GM19468 (cell line): ENCODE measurements around the gene MDM4.
A peak's percentile ranks its signal among the peaks of the same experiment; 100 is the strongest.
"Not testable (repeated sequence)": the region's sequence is repeated elsewhere in the genome, so short reads cannot be mapped to it uniquely, and the experiment has no call there.

ENCODE experiments used
- ATAC-seq: cut with Tn5 transposase; IDR thresholded peaks from one replicate; pipeline ENCODE4 v1.9.1; 2021; ENCODE audit warnings: mild to moderate bottlenecking, moderate library complexity, moderate number of reproducible peaks; ENCODE audit not compliant: unreplicated experiment; ENCODE audit errors: extremely low read depth

Gene MDM4

GRCh38 chr1:204486513-204487255 is 29.5 kb upstream of the MDM4 start:
- not testable (repeated sequence) for ATAC-seq

GRCh38 chr1:204487256-204487615 is 29.0 kb upstream of the MDM4 start:
- ATAC-seq = no peak

GRCh38 chr1:204491655-204492054 is 24.6 kb upstream of the MDM4 start:
- no peak for ATAC-seq

GRCh38 chr1:204493145-204493983 is 22.8 kb upstream of the MDM4 start:
- no peak for ATAC-seq

GRCh38 chr1:204493984-204494280 is 22.3 kb upstream of the MDM4 start:
- ATAC-seq = no peak

GRCh38 chr1:204494281-204495077 is 21.7 kb upstream of the MDM4 start, which contains the start of gene PIK3C2B:
TSS of gene PIK3C2B (minus strand) at chr1:204494805. CDS start at chr1:204469802, 25,003 bp downstream.
- peak; percentile 53 for ATAC-seq

GRCh38 chr1:204495078-204495753 is 21.0 kb upstream of the MDM4 start:
- ATAC-seq = no peak

GRCh38 chr1:204495777-204496176 is 20.4 kb upstream of the MDM4 start:
- no peak for ATAC-seq

- no peak for ATAC-seq
These were observed 17.2 kb upstream of the MDM4 start for GRCh38 chr1:204498981-204499380.

GRCh38 chr1:204499511-204500468 is 16.4 kb upstream of the MDM4 start:
- ATAC-seq = no peak

- no peak for ATAC-seq
These were observed 14.0 kb upstream of the MDM4 start for GRCh38 chr1:204502241-204502640.

GRCh38 chr1:204503122-204503912 is 12.9 kb upstream of the MDM4 start:
- ATAC-seq = no peak

- ATAC-seq = no peak
These were observed 12.2 kb upstream of the MDM4 start for GRCh38 chr1:204503913-204504519.

GRCh38 chr1:204505674-204506200 is 10.5 kb upstream of the MDM4 start:
- no peak for ATAC-seq

GRCh38 chr1:204506201-204506968 is 9.8 kb upstream of the MDM4 start:
- peak; percentile 28 for ATAC-seq

GRCh38 chr1:204506969-204507316 is 9.3 kb upstream of the MDM4 start:
- peak; percentile 32 for ATAC-seq
